Measurements from ENCODE around the gene MYO1B. TPM values are rescaled to one million over a fixed set of nuclear protein-coding genes. Genes with fewer than 3 reads are reported as not detected.

MYO1B gene
- total and polyA plus RNA-seq, 2 experiments from 2014 or later: 26.4 to 70.6 TPM

DNA sequence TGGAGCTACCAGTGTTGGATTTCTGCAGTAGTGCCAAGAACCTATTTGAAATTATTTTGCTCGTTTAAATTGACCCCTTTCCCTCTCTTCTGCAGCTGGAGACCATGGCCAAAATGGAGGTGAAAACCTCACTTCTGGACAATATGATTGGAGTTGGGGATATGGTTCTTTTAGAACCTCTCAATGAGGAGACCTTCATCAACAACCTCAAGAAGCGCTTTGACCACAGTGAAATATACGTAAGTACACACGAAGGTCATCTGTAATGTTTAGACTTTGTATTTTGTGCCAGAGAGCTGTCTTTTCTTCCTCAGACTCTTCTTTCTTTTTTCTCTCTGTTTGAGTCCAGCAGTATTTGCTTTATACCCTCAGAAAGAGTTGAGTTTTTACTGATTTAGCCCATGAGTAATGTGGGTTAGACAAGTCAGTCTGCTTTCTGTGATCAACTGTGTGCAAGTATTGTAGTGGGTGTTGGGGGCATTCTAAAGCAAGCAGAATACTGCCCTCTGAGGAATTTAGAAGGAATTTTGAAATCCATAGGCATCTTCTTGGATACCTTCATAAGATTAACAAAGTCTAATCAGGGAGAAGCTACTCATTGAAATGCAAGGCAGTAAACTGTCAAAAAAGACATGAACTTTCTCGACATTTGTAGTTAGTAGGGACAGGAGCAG is 31.7 kb downstream of the MYO1B start (continued):
- TF ChIP-seq EZH2 (IDR thresholded peaks at IDR 0.05; ENCODE audit: low read depth, unreplicated experiment) (no peak), STAT1 (IDR thresholded peaks at IDR 0.05; ENCODE audit: unreplicated experiment) (no peak)

GRCh38 chr2:191280290-191280689 is 35.1 kb downstream of the MYO1B start:
- no peak overlapping the region for H3K4me3 Mint-ChIP-seq
- peaks cover 3% of the 10 kb centered on the region for H3K27me3 Mint-ChIP-seq (ENCODE audit: insufficient read depth, low read depth, poor library complexity)
- no peaks in the 10 kb centered on the region for H3K27me3 ChIP-seq (ENCODE audit: insufficient read depth)
- H4K20me1 ChIP-seq (replicated peaks; ENCODE audit: insufficient read depth): 0 out of 2 replicates have a peak, but pooled peaks cover 3% of the 10 kb centered on the region
- peaks cover 20% of the 10 kb centered on the region for H3K36me3 Mint-ChIP-seq (ENCODE audit: low read depth)
- H2AFZ ChIP-seq: no peak overlapping the region
- no peak overlapping the region for H3K4me3 ChIP-seq
- TF ChIP-seq STAT1 (IDR thresholded peaks at IDR 0.05; ENCODE audit: unreplicated experiment): no peak
- TF ChIP-seq JUNB (IDR thresholded peaks at IDR 0.05; ENCODE audit: unreplicated experiment): no peak
- TF ChIP-seq ZNF331 (CRISPR knock-in tag; IDR thresholded peaks at IDR 0.05; ENCODE audit: low read depth): no peak
- no peak for TF ChIP-seq CREB1 (CRISPR knock-in tag; IDR thresholded peaks at IDR 0.05; ENCODE audit: low read depth)
- TF ChIP-seq, protein P1, sequence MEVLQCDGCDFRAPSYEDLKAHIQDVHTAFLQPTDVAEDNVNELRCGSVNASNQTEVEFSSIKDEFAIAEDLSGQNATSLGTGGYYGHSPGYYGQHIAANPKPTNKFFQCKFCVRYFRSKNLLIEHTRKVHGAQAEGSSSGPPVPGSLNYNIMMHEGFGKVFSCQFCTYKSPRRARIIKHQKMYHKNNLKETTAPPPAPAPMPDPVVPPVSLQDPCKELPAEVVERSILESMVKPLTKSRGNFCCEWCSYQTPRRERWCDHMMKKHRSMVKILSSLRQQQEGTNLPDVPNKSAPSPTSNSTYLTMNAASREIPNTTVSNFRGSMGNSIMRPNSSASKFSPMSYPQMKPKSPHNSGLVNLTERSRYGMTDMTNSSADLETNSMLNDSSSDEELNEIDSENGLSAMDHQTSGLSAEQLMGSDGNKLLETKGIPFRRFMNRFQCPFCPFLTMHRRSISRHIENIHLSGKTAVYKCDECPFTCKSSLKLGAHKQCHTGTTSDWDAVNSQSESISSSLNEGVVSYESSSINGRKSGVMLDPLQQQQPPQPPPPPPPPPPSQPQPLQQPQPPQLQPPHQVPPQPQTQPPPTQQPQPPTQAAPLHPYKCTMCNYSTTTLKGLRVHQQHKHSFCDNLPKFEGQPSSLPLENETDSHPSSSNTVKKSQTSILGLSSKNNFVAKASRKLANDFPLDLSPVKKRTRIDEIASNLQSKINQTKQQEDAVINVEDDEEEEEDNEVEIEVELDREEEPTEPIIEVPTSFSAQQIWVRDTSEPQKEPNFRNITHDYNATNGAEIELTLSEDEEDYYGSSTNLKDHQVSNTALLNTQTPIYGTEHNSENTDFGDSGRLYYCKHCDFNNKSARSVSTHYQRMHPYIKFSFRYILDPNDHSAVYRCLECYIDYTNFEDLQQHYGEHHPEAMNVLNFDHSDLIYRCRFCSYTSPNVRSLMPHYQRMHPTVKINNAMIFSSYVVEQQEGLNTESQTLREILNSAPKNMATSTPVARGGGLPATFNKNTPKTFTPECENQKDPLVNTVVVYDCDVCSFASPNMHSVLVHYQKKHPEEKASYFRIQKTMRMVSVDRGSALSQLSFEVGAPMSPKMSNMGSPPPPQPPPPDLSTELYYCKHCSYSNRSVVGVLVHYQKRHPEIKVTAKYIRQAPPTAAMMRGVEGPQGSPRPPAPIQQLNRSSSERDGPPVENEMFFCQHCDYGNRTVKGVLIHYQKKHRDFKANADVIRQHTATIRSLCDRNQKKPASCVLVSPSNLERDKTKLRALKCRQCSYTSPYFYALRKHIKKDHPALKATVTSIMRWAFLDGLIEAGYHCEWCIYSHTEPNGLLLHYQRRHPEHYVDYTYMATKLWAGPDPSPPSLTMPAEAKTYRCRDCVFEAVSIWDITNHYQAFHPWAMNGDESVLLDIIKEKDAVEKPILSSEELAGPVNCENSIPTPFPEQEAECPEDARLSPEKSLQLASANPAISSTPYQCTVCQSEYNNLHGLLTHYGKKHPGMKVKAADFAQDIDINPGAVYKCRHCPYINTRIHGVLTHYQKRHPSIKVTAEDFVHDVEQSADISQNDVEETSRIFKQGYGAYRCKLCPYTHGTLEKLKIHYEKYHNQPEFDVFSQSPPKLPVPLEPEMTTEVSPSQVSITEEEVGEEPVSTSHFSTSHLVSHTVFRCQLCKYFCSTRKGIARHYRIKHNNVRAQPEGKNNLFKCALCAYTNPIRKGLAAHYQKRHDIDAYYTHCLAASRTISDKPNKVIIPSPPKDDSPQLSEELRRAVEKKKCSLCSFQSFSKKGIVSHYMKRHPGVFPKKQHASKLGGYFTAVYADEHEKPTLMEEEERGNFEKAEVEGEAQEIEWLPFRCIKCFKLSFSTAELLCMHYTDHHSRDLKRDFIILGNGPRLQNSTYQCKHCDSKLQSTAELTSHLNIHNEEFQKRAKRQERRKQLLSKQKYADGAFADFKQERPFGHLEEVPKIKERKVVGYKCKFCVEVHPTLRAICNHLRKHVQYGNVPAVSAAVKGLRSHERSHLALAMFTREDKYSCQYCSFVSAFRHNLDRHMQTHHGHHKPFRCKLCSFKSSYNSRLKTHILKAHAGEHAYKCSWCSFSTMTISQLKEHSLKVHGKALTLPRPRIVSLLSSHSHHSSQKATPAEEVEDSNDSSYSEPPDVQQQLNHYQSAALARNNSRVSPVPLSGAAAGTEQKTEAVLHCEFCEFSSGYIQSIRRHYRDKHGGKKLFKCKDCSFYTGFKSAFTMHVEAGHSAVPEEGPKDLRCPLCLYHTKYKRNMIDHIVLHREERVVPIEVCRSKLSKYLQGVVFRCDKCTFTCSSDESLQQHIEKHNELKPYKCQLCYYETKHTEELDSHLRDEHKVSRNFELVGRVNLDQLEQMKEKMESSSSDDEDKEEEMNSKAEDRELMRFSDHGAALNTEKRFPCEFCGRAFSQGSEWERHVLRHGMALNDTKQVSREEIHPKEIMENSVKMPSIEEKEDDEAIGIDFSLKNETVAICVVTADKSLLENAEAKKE (CRISPR knock-in tag; IDR thresholded peaks at IDR 0.05): peak; percentile 87
- ATAC-seq (peak; percentile 95), DNase-seq (ENCODE audit: low spot score) (peak; percentile 90)
- H3K27ac Mint-ChIP-seq: peak overlapping the region; percentile 95
- H3K9me3 Mint-ChIP-seq: no peaks in the 10 kb centered on the region
- peaks cover 48% of the 10 kb centered on the region for H3K4me1 Mint-ChIP-seq
- peaks cover 79% of the 10 kb centered on the region for H3K79me2 ChIP-seq (replicated peaks; ENCODE audit: insufficient read depth)
- H3K36me3 ChIP-seq (ENCODE audit: insufficient read depth): no peaks in the 10 kb centered on the region
- H3K9me2 ChIP-seq (ENCODE audit: insufficient read depth): no peaks in the 10 kb centered on the region
- H3F3A ChIP-seq (replicated peaks; ENCODE audit: low read depth): no peaks in the 10 kb centered on the region
- peak overlapping the region; percentile 35; the same call in 1 of the 2 replicates for H3K4me2 ChIP-seq
- H3K27ac ChIP-seq (ENCODE audit: low read depth): peak overlapping the region; percentile 82
- peaks cover 12% of the 10 kb centered on the region for H3K4me1 ChIP-seq (ENCODE audit: insufficient read depth)
